Spleen (tissue), 7 donors: ENCODE results near the gene ALOXE3.

ENCODE experiments used
- CTCF ChIP-seq, 11 experiments: fragments of 200-600 bp in 7 of 11; fragments of 450-650 bp in 4 of 11; sonication (generic) in 4 of 11; IDR thresholded peaks in 8 of 11; conservative IDR thresholded peaks in 3 of 11; 1 replicate in 7 of 11; 2 replicates in 4 of 11; pipeline versions ENCODE4 v1.4.0 to v1.8.0; 2016 to 2021; ENCODE audit warnings: antibody characterized with exemption in 11 of 11, inconsistent platforms in 4 of 11, mild to moderate bottlenecking in 1 of 11
- POLR2AphosphoS5 ChIP-seq, 3 donors: sonication (generic); formaldehyde crosslinking; IDR thresholded peaks; one replicate each; pipeline ENCODE4 v1.5.1; 2017; ENCODE audit warnings: antibody characterized with exemption in 3 of 3
- donor health status: DM: no; HTN: no; CAD: no; lungs with moderate emphysema.
- donor health status: DM: no; HTN: no; CAD: no.
- donor health status: DM: no; HTN: no; CAD: no.

DNA sequence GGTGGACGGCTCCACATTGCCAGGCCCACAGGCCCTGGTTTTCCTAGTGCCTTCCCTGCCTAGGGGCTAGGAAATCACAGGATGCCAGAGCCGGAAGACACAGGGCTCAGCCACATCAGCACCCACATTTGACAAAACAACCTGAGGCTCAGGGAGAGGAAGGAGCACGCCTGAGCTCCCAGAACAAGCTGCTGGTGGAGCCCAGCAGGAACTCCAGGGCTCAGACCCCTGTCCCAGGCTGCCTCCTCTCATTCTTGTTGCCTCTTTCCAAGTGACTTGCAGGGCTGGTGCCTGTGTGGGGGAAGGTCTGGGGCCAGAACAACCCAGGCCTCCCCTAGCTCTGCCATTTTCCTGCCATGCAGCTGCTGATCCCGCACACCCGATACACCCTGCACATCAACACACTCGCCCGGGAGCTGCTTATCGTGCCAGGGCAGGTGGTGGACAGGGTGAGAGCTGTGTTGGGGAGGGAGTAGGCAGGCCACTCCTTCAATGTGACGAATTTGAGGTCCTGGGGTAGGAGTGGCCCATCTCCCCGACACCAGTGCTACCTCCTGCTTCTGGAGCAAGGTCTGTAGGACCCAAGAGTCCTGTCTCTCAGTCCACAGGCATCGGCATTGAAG is 71.9 kb downstream of the ALOXE3 start:
- no peak for TF ChIP-seq POLR2AphosphoS5 (IDR thresholded peaks at IDR 0.05)
- no peak for TF ChIP-seq CTCF (IDR thresholded peaks at IDR 0.05 in 8 of 11, conservative IDR thresholded peaks at IDR 0.05 in 3 of 11)
